GM23248 (cell line): ENCODE measurements around the gene DIO3.

Experiments
- EZH2 ChIP-seq: fragments of 200-600 bp; sonication (generic); IDR thresholded peaks from 2 replicates; pipeline ENCODE4 v1.6.1; 2018; ENCODE audit warnings: antibody characterized with exemption, mild to moderate bottlenecking; ENCODE audit not compliant: insufficient read depth, poor library complexity, severe bottlenecking
- EZH2phosphoT487 ChIP-seq: fragments of 200-600 bp; sonication (generic); IDR thresholded peaks from 2 replicates; pipeline ENCODE4 v1.6.1; 2018; ENCODE audit warnings: antibody characterized with exemption, moderate library complexity, mild to moderate bottlenecking, low read depth; ENCODE audit not compliant: insufficient read depth

GRCh38 chr14:101521978-101522377 lies 39.3 kb upstream of the DIO3 start:
- TF ChIP-seq EZH2 (no peak), EZH2phosphoT487 (no peak)
